Liver (tissue), 9 donors: ENCODE data around the gene ZNF217. TPM values are rescaled to one million over a fixed set of nuclear protein-coding genes. Genes with fewer than 3 reads are reported as not detected.
"Not testable (repeated sequence)": the region's sequence is repeated elsewhere in the genome, so short reads cannot be mapped to it uniquely, and the experiment has no call there.

ENCODE experiments used
- DNase-seq: peaks from one replicate; pipeline ENCODE4 v3.0.0-alpha.2; 2017; ENCODE audit warnings: low spot score
- H3K27ac ChIP-seq, 2 donors: one replicate each; pipeline ENCODE4 v1.7.0; 2013; ENCODE audit warnings: inconsistent platforms in 2 of 2, low read length in 2 of 2, control low read depth in 1 of 2, low read depth in 1 of 2, mild to moderate bottlenecking in 1 of 2
- H3K27me3 ChIP-seq, 4 donors: one replicate each; pipeline versions ENCODE4 v1.6.1 to v1.7.0; 2013; ENCODE audit warnings: low read length in 3 of 4, inconsistent platforms in 1 of 4, mild to moderate bottlenecking in 1 of 4, moderate library complexity in 1 of 4; ENCODE audit not compliant: control insufficient read depth in 4 of 4, insufficient read depth in 4 of 4
- H3K36me3 ChIP-seq, 4 donors: one replicate each; pipeline versions ENCODE4 v1.6.1 to v1.7.0; 2013; ENCODE audit warnings: low read length in 3 of 4, mild to moderate bottlenecking in 3 of 4, low read depth in 1 of 4, moderate library complexity in 1 of 4; ENCODE audit not compliant: control insufficient read depth in 4 of 4, insufficient read depth in 3 of 4
- H3K4me1 ChIP-seq, 4 donors: one replicate each; pipeline versions ENCODE4 v1.6.1 to v1.7.0; 2013; ENCODE audit warnings: low read length in 3 of 4, mild to moderate bottlenecking in 3 of 4, moderate library complexity in 1 of 4; ENCODE audit not compliant: control insufficient read depth in 4 of 4, insufficient read depth in 4 of 4
- H3K4me3 ChIP-seq, 3 donors: one replicate each; pipeline versions ENCODE4 v1.6.1 to v1.7.0; 2013; ENCODE audit warnings: low read length in 3 of 3, control low read depth in 1 of 3, low read depth in 1 of 3, mild to moderate bottlenecking in 1 of 3
- H3K9ac ChIP-seq, 2 donors: one replicate each; pipeline ENCODE4 v1.7.0; 2013; ENCODE audit warnings: low read length in 2 of 2, mild to moderate bottlenecking in 2 of 2, moderate library complexity in 2 of 2, control low read depth in 1 of 2, low read depth in 1 of 2
- H3K9me3 ChIP-seq, 4 donors: one replicate each; pipeline versions ENCODE4 v1.6.1 to v1.7.0; 2013; ENCODE audit warnings: low read length in 3 of 4; ENCODE audit not compliant: control insufficient read depth in 4 of 4
- CTCF ChIP-seq: fragments of 150-350 bp; IDR thresholded peaks from 2 replicates; pipeline ENCODE4 v1.5.1; 2017; ENCODE audit warnings: improper control_type of control experiment, low read depth, low read length; ENCODE audit not compliant: missing input control
- EGR1 ChIP-seq, 2 donors: IDR thresholded peaks; 2 replicates each; pipeline ENCODE4 v1.6.1; 2016 to 2018; ENCODE audit warnings: antibody characterized with exemption in 2 of 2, low read depth in 2 of 2
- FOXA1 ChIP-seq: IDR thresholded peaks from 2 replicates; pipeline ENCODE4 v1.6.1; 2016; ENCODE audit warnings: antibody characterized with exemption
- HNF4A ChIP-seq, 2 donors: conservative IDR thresholded peaks; 2 replicates each; pipeline ENCODE4 v1.6.1; 2016; ENCODE audit warnings: antibody characterized with exemption in 2 of 2, mild to moderate bottlenecking in 2 of 2
- JUND ChIP-seq, 2 donors: IDR thresholded peaks; 2 replicates each; pipeline ENCODE4 v1.6.1; 2016; ENCODE audit warnings: antibody characterized with exemption in 2 of 2
- NR2F2 ChIP-seq: IDR thresholded peaks from 2 replicates; pipeline ENCODE4 v1.6.1; 2016; ENCODE audit warnings: antibody characterized with exemption
- SP1 ChIP-seq: IDR thresholded peaks from 2 replicates; pipeline ENCODE4 v1.6.1; 2018; ENCODE audit warnings: antibody characterized with exemption, mild to moderate bottlenecking
- WGBS: extraction: QIAGEN DNeasy Blood & Tissue Kit; methylation state at CpG from one replicate; pipeline ENCODE4 v1.1.7; 2013; 5-methylcytosine and 5-hydroxymethylcytosine counted together
- polyA plus RNA-seq, 2 donors: library from polyadenylated mRNA; stranded (reverse) in 1 of 2; unstranded in 1 of 2; fragments of 200-250 nt in 1 of 2; fragments of >200 nt in 1 of 2; fragmentation: Nextera tagmentation in 1 of 2; extraction: Ambion mirVana in 1 of 2; gene quantifications; one replicate each; pipeline versions ENCODE4 v1.2.1 to v1.2.3, GENCODE V29; 2013 to 2015
- total RNA-seq, 2 donors: library from RNA; depleted of rRNA; stranded (reverse); fragments of >200 nt; gene quantifications; one replicate each; pipeline ENCODE4 v1.2.3, GENCODE V29; 2014
- TF ChIP-seq, protein P1 (sequence below): IDR thresholded peaks from 2 replicates; pipeline ENCODE4 v1.6.1; 2016; ENCODE audit warnings: antibody characterized with exemption, mild to moderate bottlenecking
- TF ChIP-seq, protein P2 (sequence below): IDR thresholded peaks from 2 replicates; pipeline ENCODE4 v1.6.1; 2016; ENCODE audit warnings: antibody characterized with exemption
- donor health status: healthy.
- donor health status: healthy.
- donor health status: healthy.
- donor health status: healthy.
- donor health status: healthy.

The ZNF217 gene
- total and polyA plus RNA-seq, 4 donors = 4.2 to 16.3 (median 11.2) TPM

DNA sequence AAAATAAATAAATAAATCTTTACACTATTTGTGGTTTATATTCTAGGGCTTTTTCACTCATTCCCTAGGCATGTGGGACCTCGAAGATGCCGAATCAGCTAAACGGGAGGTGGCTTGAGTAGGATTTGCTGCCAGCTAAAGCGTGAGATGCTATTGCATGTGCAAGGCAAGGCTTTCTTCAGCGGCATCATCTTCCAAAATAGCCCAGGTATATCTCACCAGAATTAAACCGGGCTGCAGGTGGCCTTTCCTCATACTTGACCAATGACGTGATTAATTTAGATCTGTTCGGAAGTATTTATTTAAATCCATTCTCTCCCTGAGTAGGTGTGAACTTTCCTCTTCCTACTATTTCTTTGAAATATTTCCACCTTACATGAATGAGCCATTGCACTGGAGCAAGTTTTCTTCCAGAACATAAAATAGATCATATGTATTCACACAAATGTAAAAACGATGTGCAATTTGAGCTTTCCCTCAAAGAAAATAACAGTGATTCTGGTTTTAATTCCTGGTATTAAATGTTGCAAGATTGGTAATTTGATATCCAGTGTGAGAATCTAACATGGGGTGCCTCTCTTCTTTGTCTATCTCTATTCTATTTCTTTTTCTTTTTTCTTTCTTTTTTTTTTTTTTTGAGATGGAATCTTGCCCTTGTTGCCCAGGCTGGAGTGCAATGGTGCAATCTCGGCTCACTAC lies 24.3 kb upstream of the ZNF217 start:
- no peak for TF ChIP-seq NR2F2
- Histone ChIP-seq H3K4me3 (no peak overlapping the region), H3K4me1 (peaks cover 0 to 17% (median 15%) of the 10 kb centered on the region in 4 donors), H3K9me3 (no peaks in the 10 kb centered on the region), H3K9ac (no peak overlapping the region), H3K27ac (no peak overlapping the region), H3K36me3 (no peaks in the 10 kb centered on the region), H3K27me3 (no peaks in the 10 kb centered on the region)
- no peak for DNase-seq
- 93% methylated on average over 10 of the region's 10 CpGs for WGBS

GRCh38 chr20:53616489-53616888 lies 22.9 kb upstream of the ZNF217 start:
- DNase-seq, H3K27ac ChIP-seq, H3K27me3 ChIP-seq, H3K4me1 ChIP-seq, H3K4me3 ChIP-seq, H3K9me3 ChIP-seq, H3K36me3 ChIP-seq, H3K9ac ChIP-seq: not testable (repeated sequence)
- WGBS = 95% methylated on average over 6 of the region's 6 CpGs

- Histone ChIP-seq H3K4me1 (peaks cover 0 to 3% (median 0%) of the 10 kb centered on the region in 4 donors), H3K27me3 (no peaks in the 10 kb centered on the region), H3K9me3 (no peaks in the 10 kb centered on the region), H3K36me3 (no peaks in the 10 kb centered on the region), H3K9ac (no peak overlapping the region), H3K27ac (no peak overlapping the region), H3K4me3 (no peak overlapping the region)
- no peak for DNase-seq
- TF ChIP-seq JUND (IDR thresholded peaks at IDR 0.05) (no peak), EGR1 (IDR thresholded peaks at IDR 0.05; ENCODE audit: low read depth in 2 of 2) (no peak), SP1 (no peak), CTCF (no peak), HNF4A (conservative IDR thresholded peaks at IDR 0.05) (no peak), FOXA1 (no peak), NR2F2 (no peak)
- TF ChIP-seq, protein P1, sequence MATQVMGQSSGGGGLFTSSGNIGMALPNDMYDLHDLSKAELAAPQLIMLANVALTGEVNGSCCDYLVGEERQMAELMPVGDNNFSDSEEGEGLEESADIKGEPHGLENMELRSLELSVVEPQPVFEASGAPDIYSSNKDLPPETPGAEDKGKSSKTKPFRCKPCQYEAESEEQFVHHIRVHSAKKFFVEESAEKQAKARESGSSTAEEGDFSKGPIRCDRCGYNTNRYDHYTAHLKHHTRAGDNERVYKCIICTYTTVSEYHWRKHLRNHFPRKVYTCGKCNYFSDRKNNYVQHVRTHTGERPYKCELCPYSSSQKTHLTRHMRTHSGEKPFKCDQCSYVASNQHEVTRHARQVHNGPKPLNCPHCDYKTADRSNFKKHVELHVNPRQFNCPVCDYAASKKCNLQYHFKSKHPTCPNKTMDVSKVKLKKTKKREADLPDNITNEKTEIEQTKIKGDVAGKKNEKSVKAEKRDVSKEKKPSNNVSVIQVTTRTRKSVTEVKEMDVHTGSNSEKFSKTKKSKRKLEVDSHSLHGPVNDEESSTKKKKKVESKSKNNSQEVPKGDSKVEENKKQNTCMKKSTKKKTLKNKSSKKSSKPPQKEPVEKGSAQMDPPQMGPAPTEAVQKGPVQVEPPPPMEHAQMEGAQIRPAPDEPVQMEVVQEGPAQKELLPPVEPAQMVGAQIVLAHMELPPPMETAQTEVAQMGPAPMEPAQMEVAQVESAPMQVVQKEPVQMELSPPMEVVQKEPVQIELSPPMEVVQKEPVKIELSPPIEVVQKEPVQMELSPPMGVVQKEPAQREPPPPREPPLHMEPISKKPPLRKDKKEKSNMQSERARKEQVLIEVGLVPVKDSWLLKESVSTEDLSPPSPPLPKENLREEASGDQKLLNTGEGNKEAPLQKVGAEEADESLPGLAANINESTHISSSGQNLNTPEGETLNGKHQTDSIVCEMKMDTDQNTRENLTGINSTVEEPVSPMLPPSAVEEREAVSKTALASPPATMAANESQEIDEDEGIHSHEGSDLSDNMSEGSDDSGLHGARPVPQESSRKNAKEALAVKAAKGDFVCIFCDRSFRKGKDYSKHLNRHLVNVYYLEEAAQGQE = no peak
- TF ChIP-seq, protein P2, sequence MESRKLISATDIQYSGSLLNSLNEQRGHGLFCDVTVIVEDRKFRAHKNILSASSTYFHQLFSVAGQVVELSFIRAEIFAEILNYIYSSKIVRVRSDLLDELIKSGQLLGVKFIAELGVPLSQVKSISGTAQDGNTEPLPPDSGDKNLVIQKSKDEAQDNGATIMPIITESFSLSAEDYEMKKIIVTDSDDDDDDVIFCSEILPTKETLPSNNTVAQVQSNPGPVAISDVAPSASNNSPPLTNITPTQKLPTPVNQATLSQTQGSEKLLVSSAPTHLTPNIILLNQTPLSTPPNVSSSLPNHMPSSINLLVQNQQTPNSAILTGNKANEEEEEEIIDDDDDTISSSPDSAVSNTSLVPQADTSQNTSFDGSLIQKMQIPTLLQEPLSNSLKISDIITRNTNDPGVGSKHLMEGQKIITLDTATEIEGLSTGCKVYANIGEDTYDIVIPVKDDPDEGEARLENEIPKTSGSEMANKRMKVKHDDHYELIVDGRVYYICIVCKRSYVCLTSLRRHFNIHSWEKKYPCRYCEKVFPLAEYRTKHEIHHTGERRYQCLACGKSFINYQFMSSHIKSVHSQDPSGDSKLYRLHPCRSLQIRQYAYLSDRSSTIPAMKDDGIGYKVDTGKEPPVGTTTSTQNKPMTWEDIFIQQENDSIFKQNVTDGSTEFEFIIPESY = no peak
Observed at GRCh38 chr20:53613748-53614147, 20.1 kb upstream of the ZNF217 start.

DNA sequence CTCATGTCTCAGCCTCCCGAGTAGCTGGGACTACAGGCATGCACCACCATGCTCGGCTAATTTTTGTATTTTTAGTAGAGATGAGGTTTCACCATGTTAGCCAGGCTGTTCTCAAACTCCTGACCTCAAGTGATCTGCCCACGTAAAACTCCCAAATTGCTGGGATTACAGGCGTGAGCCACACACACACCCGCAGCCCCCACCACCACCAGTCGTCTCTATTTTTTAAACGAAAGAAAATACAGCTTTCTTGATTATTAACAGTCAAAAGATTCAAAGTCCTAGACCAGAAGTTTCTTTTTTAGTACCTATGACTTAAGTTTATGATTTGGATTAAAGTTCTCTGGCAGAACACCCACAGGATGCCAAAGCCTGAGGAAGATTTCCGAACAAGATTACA lies 18.6 kb upstream of the ZNF217 start:
- not testable (repeated sequence) for DNase-seq, H3K36me3 ChIP-seq, H3K27me3 ChIP-seq, H3K9me3 ChIP-seq, H3K9ac ChIP-seq, H3K27ac ChIP-seq, H3K4me3 ChIP-seq, H3K4me1 ChIP-seq
- WGBS = 93% methylated on average over 8 of the region's 8 CpGs
